K562 (cell line): ENCODE data around the gene TMEM204.

ENCODE experiments used
- RBM25 ChIP-seq: fragments of 200-400 bp; formaldehyde crosslinking; IDR thresholded peaks from 2 replicates; pipeline ENCODE4 v1.6.1; 2018; ENCODE audit warnings: low read length, low read depth, moderate library complexity; ENCODE audit not compliant: severe bottlenecking
- TCFL5 ChIP-seq: fragments of 250-450 bp; sonication (Bioruptor Pico); conservative IDR thresholded peaks from 2 replicates; pipeline ENCODE4 v1.6.1; 2021; ENCODE audit warnings: mild to moderate bottlenecking, moderate library complexity, matching md5 sums
- TF ChIP-seq, protein P1 (sequence below), 3 experiments: IDR thresholded peaks in 2 of 3; conservative IDR thresholded peaks in 1 of 3; 2 replicates each; pipeline ENCODE4 v1.5.1; 2011 to 2012; ENCODE audit warnings: low read length in 3 of 3, mild to moderate bottlenecking in 3 of 3, control low read depth in 2 of 3, improper control_type of control experiment in 1 of 3, inconsistent platforms in 1 of 3, low read depth in 1 of 3, mixed read lengths in 1 of 3, moderate library complexity in 1 of 3; ENCODE audit not compliant: insufficient read depth in 2 of 3
- TF ChIP-seq, protein P2 (sequence below): sonication (generic); formaldehyde crosslinking; IDR thresholded peaks from 2 replicates; pipeline ENCODE4 v1.8.1; 2022; ENCODE audit warnings: missing genetic modification reagents

DNA sequence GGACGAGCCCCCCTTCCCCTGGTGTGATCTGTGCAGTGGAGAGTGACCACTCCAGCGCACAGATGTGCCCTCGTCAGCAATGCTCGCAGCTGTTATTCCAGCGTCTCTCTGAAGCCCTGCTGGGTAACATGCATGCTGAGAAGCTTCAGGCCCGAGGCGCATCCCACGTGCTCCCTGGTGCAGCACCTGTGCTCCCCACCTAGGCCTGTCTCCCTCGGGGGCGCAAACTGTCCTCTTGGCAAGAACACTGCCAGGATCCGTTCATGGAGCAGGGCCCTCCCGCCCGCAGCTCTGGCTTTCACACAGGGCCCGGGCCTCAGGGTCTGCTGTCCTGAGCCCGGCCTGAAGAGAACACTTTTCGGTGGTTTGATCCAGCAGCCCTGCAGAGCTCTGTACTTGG lies 13.0 kb downstream of the TMEM204 start:
- TF ChIP-seq, protein P1, sequence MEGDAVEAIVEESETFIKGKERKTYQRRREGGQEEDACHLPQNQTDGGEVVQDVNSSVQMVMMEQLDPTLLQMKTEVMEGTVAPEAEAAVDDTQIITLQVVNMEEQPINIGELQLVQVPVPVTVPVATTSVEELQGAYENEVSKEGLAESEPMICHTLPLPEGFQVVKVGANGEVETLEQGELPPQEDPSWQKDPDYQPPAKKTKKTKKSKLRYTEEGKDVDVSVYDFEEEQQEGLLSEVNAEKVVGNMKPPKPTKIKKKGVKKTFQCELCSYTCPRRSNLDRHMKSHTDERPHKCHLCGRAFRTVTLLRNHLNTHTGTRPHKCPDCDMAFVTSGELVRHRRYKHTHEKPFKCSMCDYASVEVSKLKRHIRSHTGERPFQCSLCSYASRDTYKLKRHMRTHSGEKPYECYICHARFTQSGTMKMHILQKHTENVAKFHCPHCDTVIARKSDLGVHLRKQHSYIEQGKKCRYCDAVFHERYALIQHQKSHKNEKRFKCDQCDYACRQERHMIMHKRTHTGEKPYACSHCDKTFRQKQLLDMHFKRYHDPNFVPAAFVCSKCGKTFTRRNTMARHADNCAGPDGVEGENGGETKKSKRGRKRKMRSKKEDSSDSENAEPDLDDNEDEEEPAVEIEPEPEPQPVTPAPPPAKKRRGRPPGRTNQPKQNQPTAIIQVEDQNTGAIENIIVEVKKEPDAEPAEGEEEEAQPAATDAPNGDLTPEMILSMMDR (IDR thresholded peaks at IDR 0.05 in 2 of 3, conservative IDR thresholded peaks at IDR 0.05 in 1 of 3; ENCODE audit: insufficient read depth in 2 of 3, low read depth in 1 of 3, low read length in 3 of 3): no peak
- TF ChIP-seq TCFL5: no peak
- TF ChIP-seq RBM25: no peak
- TF ChIP-seq, protein P2, sequence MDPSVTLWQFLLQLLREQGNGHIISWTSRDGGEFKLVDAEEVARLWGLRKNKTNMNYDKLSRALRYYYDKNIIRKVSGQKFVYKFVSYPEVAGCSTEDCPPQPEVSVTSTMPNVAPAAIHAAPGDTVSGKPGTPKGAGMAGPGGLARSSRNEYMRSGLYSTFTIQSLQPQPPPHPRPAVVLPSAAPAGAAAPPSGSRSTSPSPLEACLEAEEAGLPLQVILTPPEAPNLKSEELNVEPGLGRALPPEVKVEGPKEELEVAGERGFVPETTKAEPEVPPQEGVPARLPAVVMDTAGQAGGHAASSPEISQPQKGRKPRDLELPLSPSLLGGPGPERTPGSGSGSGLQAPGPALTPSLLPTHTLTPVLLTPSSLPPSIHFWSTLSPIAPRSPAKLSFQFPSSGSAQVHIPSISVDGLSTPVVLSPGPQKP (CRISPR knock-in tag): no peak
